Kidney tubule cell (primary cell): ENCODE data around the gene HIP1.
"Not testable (repeated sequence)": the region's sequence is repeated elsewhere in the genome, so short reads cannot be mapped to it uniquely, and the experiment has no call there.

Experiments used
- DNase-seq: peaks from one replicate; pipeline ENCODE4 v3.0.0-alpha.2; 2018; ENCODE audit warnings: low spot score

The HIP1 gene

DNA sequence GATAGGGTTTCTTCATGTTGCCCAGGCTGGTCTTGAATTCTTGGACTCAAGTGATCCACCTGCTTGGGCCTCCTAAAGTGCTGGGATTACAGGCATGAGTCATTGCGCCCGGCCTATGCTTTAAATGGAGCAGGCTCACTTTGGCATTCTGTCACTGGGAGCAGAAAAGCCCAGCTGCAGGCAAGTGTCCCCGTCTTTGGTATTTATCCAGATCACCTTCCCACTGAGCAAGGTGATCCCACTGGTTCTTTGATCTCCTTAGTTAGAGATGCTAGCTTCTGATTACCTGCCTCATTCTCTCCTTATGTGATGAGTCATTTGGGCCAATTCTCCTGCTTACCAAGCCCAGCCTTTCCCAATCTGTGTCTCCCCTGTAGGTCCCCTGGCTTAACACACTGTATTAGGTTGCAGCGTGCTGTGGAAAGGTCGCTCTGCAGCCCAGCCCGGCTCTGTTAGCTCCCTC is 207.4 kb downstream of the HIP1 start:
- peak; percentile 10 for DNase-seq

DNA sequence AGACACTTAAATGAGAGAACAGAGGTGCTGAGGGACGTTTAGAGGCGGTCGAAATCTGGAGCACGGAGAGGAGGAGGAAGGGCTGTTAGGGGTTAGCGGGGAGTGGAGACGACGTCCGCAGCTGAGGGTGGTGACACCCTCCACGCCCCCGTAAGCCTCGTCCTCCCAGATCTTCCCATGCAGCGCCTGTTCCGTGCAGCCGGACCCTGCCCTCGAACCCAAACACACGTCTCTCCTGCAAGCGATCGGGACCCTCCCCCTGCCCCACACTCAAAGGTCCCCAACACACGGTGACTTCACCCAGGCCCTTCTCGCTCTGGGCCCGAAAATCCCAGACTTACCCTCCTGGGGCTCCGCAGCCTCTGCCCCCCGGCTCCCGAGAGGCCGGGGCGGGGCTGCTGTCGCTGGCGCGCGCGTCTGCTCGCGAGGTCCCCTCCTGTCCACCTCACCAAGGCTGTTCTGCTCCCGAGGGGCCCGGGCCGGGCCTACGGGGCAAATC is 211.5 kb downstream of the HIP1 start:
- not testable (repeated sequence) for DNase-seq

GRCh38 chr7:75521727-75522126 is 217.0 kb downstream of the HIP1 start:
- not testable (repeated sequence) for DNase-seq

DNA sequence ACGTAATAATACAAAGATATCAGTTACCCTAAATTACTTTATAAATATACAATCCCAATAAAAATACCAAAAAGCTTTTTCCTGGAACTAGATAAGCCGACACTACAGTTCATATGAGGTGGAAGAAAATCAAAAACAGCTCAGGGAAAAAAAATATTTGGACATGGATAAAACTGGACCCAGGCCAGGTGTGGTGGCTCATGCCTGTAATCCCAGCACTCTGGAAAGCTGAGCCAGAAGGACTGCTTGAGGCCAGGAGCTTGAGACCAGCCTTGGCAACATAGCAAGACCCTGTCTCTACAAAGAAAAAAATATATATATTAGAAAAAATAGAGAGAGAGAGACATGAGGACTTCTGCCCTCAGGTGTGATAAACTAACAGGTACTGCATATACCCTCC is 219.9 kb downstream of the HIP1 start:
- DNase-seq = not testable (repeated sequence)

GRCh38 chr7:75509033-75509432 is 229.7 kb downstream of the HIP1 start:
- DNase-seq = not testable (repeated sequence)

- not testable (repeated sequence) for DNase-seq
Observed at GRCh38 chr7:75492020-75492419, 246.7 kb downstream of the HIP1 start, which contains the start of gene SPDYE5. Gene SPDYE5, plus strand, starts transcription at chr7:75492320. Its CDS starts 1,728 bp downstream, at chr7:75494048.

GRCh38 chr7:75485979-75486643 is 252.6 kb downstream of the HIP1 start, which contains the start of gene POM121C:
Gene POM121C, minus strand, starts transcription at chr7:75486299. Its CDS starts 44,803 bp downstream, at chr7:75441496.
- peak; percentile 94 for DNase-seq

DNA sequence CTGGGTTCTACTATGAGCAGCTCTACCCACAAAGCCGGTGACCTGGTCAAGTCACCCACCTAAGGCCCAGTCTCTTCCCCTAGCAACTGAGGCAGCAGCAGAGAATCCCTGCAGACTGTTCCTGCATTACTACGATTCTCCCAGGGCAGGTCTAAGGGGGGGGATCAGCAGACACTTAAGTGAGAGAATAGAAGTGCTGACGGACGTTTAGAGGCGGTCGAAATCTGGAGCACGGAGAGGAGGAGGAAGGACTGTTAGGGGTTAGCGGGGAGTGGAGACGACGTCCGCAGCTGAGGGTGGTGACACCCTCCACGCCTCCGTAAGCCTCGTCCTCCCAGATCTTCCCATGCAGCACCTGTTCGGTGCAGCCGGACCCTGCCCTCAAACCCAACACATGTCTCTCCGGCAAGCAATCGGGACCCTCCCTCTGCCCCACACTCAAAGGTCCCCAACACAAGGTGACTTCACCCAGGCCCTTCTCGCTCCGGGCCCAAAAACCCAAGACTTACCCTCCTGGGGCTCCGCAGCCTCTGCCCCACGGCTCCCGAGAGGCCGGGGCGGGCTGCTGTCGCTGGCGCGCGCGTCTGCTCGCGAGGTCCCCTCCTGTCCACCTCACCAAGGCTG is 253.3 kb downstream of the HIP1 start:
- peak; percentile 15 for DNase-seq
